Endodermal cell (in vitro differentiated cells): ENCODE data around the gene FAM83D. TPM values are rescaled to one million over a fixed set of nuclear protein-coding genes. Genes with fewer than 3 reads are reported as not detected.

Experiments
- DNase-seq: peaks from one replicate; pipeline ENCODE4 v3.0.0-alpha.2; 2017
- H3K27ac ChIP-seq: 2 replicates; pipeline ENCODE4 v1.5.1; 2013; ENCODE audit warnings: mild to moderate bottlenecking, low read depth, low read length, moderate library complexity
- H3K27me3 ChIP-seq: 2 replicates; pipeline ENCODE4 v1.6.1; 2013; ENCODE audit warnings: mild to moderate bottlenecking, low read length, moderate library complexity; ENCODE audit not compliant: insufficient read depth, control insufficient read depth, poor library complexity, severe bottlenecking
- H3K36me3 ChIP-seq: 2 replicates; pipeline ENCODE4 v1.7.0; 2013; ENCODE audit warnings: mild to moderate bottlenecking, low read length, moderate library complexity; ENCODE audit not compliant: control insufficient read depth, insufficient read depth
- H3K4me1 ChIP-seq: one replicate; pipeline ENCODE4 v1.7.0; 2013; ENCODE audit warnings: low read length; ENCODE audit not compliant: control insufficient read depth, insufficient read depth
- H3K4me3 ChIP-seq: 2 replicates; pipeline ENCODE4 v1.5.1; 2013; ENCODE audit warnings: mild to moderate bottlenecking, low read length, moderate library complexity
- H3K9ac ChIP-seq: 2 replicates; pipeline ENCODE4 v1.6.1; 2013; ENCODE audit warnings: mild to moderate bottlenecking, low read length, moderate library complexity; ENCODE audit not compliant: poor library complexity, severe bottlenecking; ENCODE audit errors: extremely low read depth
- H3K9me3 ChIP-seq: 2 replicates; pipeline ENCODE4 v1.6.1; 2013; ENCODE audit warnings: mild to moderate bottlenecking, low read length, moderate library complexity; ENCODE audit not compliant: control insufficient read depth
- H3K27ac Mint-ChIP-seq: 2 replicates; pipeline ENCODE4 v1.8.0; 2020; ENCODE audit warnings: mixed read lengths
- H3K27me3 Mint-ChIP-seq: 2 replicates; pipeline ENCODE4 v1.8.0; 2021; ENCODE audit warnings: mild to moderate bottlenecking, mixed read lengths; ENCODE audit not compliant: insufficient read depth
- H3K36me3 Mint-ChIP-seq: 2 replicates; pipeline ENCODE4 v1.8.0; 2020; ENCODE audit warnings: low read depth, mixed read lengths
- H3K4me1 Mint-ChIP-seq: 2 replicates; pipeline ENCODE4 v1.8.0; 2020; ENCODE audit warnings: mixed read lengths
- H3K4me3 Mint-ChIP-seq: 2 replicates; pipeline ENCODE4 v1.8.0; 2020; ENCODE audit warnings: mild to moderate bottlenecking, moderate library complexity, mixed read lengths
- H3K9me3 Mint-ChIP-seq: 2 replicates; pipeline ENCODE4 v1.8.0; 2020; ENCODE audit warnings: mild to moderate bottlenecking, mixed read lengths
- CTCF ChIP-seq: fragments of 200-600 bp; sonication (generic); conservative IDR thresholded peaks from 2 replicates; pipeline ENCODE4 v1.5.0; 2021; ENCODE audit warnings: antibody characterized with exemption, mild to moderate bottlenecking
- WGBS, 2 experiments: methylation state at CpG; one replicate each; pipeline versions ENCODE4 v1.1.5 to v1.1.7; 2013; ENCODE audit warnings: missing lambda C conversion rate in 2 of 2, mixed read lengths in 1 of 2; ENCODE audit not compliant: insufficient coverage in 1 of 2, insufficient read length in 1 of 2; 5-methylcytosine and 5-hydroxymethylcytosine counted together
- total RNA-seq, 2 donors: library from RNA; stranded (reverse); fragmentation: NEBNext Ultra II Directional in 1 of 2; extraction: Animal tissue kit (Norgen Biotek cat#: 25700) in 1 of 2; gene quantifications; 2 replicates in 1 of 2; 3 replicates in 1 of 2; pipeline ENCODE4 v1.2.1, GENCODE V29; 2021

Gene FAM83D
- total RNA-seq, 2 donors from 2014 or later = 34.8 to 39.9 TPM

DNA sequence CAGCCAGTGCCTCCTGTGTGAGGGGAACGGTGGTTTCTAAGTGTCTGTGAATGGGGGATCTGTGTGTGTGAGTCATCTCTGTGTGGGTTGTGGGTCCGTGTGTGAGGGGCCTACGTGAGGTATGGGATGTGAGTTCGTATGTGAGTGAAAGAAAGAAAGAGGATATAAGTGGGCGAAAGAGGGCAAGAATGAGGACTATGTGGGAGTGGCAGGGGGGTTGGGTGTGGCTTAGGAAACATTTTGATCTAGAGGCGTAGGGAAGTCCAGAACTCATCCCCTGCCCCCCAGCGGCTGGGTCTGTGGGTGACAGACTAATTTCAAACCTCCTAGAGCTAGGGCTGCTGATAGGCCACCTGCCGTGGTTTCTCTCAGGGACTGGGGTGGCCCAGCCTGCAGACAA is 71.4 kb downstream of the FAM83D start:
- H3K4me1 Mint-ChIP-seq = no peaks in the 10 kb centered on the region
- no peak for TF ChIP-seq CTCF
- no peaks in the 10 kb centered on the region for H3K4me1 ChIP-seq
- H3K36me3 ChIP-seq = peaks cover 60% of the 10 kb centered on the region
- H3K27ac Mint-ChIP-seq = peak overlapping the region; percentile 31
- H3K36me3 Mint-ChIP-seq = peaks cover 42% of the 10 kb centered on the region
- no peak overlapping the region for H3K9ac ChIP-seq
- DNase-seq = no peak
- H3K9me3 ChIP-seq = no peaks in the 10 kb centered on the region
- no peaks in the 10 kb centered on the region for H3K27me3 ChIP-seq
- H3K4me3 ChIP-seq = no peak overlapping the region
- 93% methylated on average over 7 to 8 of the region's 8 CpGs for WGBS, 2 experiments
- no peak overlapping the region for H3K27ac ChIP-seq
- no peaks in the 10 kb centered on the region for H3K27me3 Mint-ChIP-seq
- H3K4me3 Mint-ChIP-seq = no peak overlapping the region
- no peaks in the 10 kb centered on the region for H3K9me3 Mint-ChIP-seq

DNA sequence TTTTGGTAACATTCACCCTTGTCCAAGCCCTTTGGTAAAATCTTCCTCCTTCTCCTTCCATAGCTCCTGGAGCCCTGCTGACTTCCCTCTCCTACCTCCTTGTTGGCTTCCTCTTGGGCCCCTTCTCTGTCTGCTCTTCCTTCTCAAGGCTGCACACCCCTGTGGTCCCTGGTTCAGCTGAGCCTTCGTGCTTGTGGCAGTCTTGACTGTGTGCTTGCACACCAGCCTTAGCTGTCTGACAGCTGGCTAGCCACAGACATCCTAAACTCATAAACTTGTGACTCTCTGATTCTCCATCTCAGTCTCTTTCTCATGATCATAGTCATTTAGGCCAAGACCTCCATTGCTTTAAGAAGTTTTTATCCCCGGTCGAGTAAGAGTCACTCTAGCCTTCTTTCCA is 73.0 kb downstream of the FAM83D start:
- H3K36me3 Mint-ChIP-seq = peaks cover 55% of the 10 kb centered on the region
- H3K9me3 Mint-ChIP-seq = no peaks in the 10 kb centered on the region

DNA sequence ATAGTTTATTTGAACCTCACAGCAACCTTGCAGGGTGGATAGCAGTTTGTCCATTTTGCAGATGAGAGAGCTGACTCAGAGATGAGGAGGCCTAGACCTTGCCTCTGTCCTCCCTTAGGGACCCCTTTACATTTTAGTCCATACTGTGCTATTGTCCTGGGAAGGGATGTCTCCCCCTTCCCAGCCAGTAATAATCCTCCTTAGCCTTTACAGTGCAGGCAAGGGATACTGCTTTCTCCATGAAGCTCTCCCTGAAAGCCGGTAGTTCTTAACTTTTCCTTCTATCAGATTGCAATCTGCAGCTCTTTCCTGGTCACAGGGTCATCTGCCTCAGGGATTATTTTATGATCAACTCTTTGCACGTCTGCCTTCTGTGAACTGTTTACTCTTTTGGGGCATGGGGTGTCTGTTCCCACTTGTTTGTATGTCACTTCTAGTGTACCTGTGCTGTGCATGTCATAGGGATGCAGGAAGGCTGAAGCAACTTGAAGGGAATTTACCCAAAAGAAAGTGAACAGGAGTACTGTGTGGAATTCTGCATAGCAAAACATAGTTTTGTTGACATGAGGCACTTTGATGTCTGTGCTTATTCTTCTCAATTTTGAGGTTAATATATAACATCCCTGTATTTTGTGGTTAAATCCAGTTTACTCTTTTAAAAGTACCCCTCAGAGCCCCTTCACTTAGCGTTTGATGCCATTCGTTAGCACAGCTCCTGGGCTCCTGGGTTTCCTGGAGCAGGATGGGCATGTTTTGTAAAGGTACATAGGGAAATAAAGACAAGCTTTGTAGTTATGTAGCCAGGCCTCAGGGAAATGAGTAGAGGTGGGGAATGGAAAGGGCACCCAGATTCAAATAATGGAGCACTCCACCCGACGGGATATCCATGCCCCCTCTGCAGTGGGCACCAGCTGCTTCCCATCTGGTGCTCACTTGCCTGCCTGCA is 74.0 kb downstream of the FAM83D start:
- no peaks in the 10 kb centered on the region for H3K9me3 Mint-ChIP-seq
- H3K27me3 ChIP-seq = no peaks in the 10 kb centered on the region
- H3K4me3 ChIP-seq = no peak overlapping the region
- 94 to 97% methylated on average over 6 of the region's 6 CpGs for WGBS, 2 experiments
- no peak overlapping the region for H3K4me3 Mint-ChIP-seq
- no peak overlapping the region for H3K9ac ChIP-seq
- no peaks in the 10 kb centered on the region for H3K27me3 Mint-ChIP-seq
- H3K9me3 ChIP-seq = no peaks in the 10 kb centered on the region
- H3K36me3 ChIP-seq = peaks cover 69% of the 10 kb centered on the region
- H3K36me3 Mint-ChIP-seq = peaks cover 53% of the 10 kb centered on the region
- DNase-seq = no peak
- no peak overlapping the region for H3K27ac Mint-ChIP-seq
- no peak overlapping the region for H3K27ac ChIP-seq
- no peaks in the 10 kb centered on the region for H3K4me1 ChIP-seq
- no peaks in the 10 kb centered on the region for H3K4me1 Mint-ChIP-seq
- TF ChIP-seq CTCF = no peak

More for the DNA sequence above, 73.0 kb downstream of the FAM83D start:
- Mint-ChIP-seq H3K27me3 (no peaks in the 10 kb centered on the region), H3K4me1 (no peaks in the 10 kb centered on the region), H3K4me3 (no peak overlapping the region), H3K27ac (no peak overlapping the region)
- H3K36me3 ChIP-seq = peaks cover 66% of the 10 kb centered on the region
- DNase-seq = no peak
- H3K4me3 ChIP-seq = no peak overlapping the region
- WGBS, 2 experiments = 98 to 99% methylated on average over 3 of the region's 3 CpGs
- TF ChIP-seq CTCF = no peak
- H3K9me3 ChIP-seq = no peaks in the 10 kb centered on the region
- H3K27ac ChIP-seq = no peak overlapping the region
- no peak overlapping the region for H3K9ac ChIP-seq
- H3K4me1 ChIP-seq = no peaks in the 10 kb centered on the region
- no peaks in the 10 kb centered on the region for H3K27me3 ChIP-seq

Other genes starting within 250 kb of the FAM83D start
- not detected for gene SLC32A1, start 201.9 kb upstream of the FAM83D start, total RNA-seq
- 10 to 100 TPM in 1 of 2 donors, 1 to 10 TPM in 1; 7.9 to 11.2 TPM for gene ACTR5, start 178.0 kb upstream of the FAM83D start, total RNA-seq
- gene PPP1R16B, start 120.7 kb upstream of the FAM83D start, total RNA-seq = 10 to 100 TPM in 1 of 2 donors, 1 to 10 TPM in 1; 6.7 to 15.3 TPM
- gene DHX35, start 35.9 kb downstream of the FAM83D start, total RNA-seq = 10 to 100 TPM; 12.2 to 16.1 TPM